Keratinocyte (primary cell): ENCODE data around the gene KIF3C.

ENCODE experiments used
- CTCF ChIP-seq, 3 experiments: IDR thresholded peaks in 1 of 3; conservative IDR thresholded peaks in 1 of 3; optimal IDR thresholded peaks in 1 of 3; 2 replicates in 2 of 3; 3 replicates in 1 of 3; pipeline versions ENCODE3 to v1.5.1; 2011; ENCODE audit warnings: low read length in 3 of 3, mild to moderate bottlenecking in 3 of 3, moderate library complexity in 2 of 3, control low read depth in 1 of 3, inconsistent platforms in 1 of 3; ENCODE audit not compliant: insufficient read depth in 2 of 3; ENCODE audit errors: extremely low read depth in 1 of 3
- EZH2 ChIP-seq: IDR thresholded peaks from one replicate; pipeline ENCODE4 v1.6.1; 2012; ENCODE audit warnings: inconsistent platforms, mild to moderate bottlenecking, low read length, moderate library complexity

GRCh38 chr2:25920786-25921415, 61.4 kb downstream of the KIF3C start:
- TF ChIP-seq CTCF (optimal IDR thresholded peaks at IDR 0.05 in 1 of 3, IDR thresholded peaks at IDR 0.05 in 1 of 3, conservative IDR thresholded peaks at IDR 0.05 in 1 of 3; ENCODE audit: extremely low read depth in 1 of 3, insufficient read depth in 2 of 3, low read length in 3 of 3) = no peak
- TF ChIP-seq EZH2 = no peak
